DND-41 (cell line): ENCODE data around the gene CBX4.

ENCODE experiments used
- ATAC-seq: fragments of 200-7000 bp; cut with Tn5 transposase; 3 replicates; pipeline ENCODE4 v1.9.1; 2021; ENCODE audit warnings: low read depth; ENCODE audit not compliant: insufficient read depth
- DNase-seq: peaks from one replicate; pipeline ENCODE4 v3.0.0-alpha.2; 2020
- H2AFZ ChIP-seq: 2 replicates; pipeline ENCODE4 v1.6.0; 2012; ENCODE audit warnings: low read depth, low read length
- H3K27ac ChIP-seq: 2 replicates; pipeline ENCODE4 v1.5.1; 2012; ENCODE audit warnings: low read length, inconsistent platforms
- H3K27me3 ChIP-seq: fragments of 200-600 bp; sonication (generic); 2 replicates; pipeline ENCODE4 v1.6.0; 2012; ENCODE audit warnings: low read length, mild to moderate bottlenecking, inconsistent platforms; ENCODE audit not compliant: insufficient read depth, poor library complexity
- H3K36me3 ChIP-seq: 2 replicates; pipeline ENCODE4 v1.5.1; 2012; ENCODE audit warnings: low read length, inconsistent platforms; ENCODE audit not compliant: insufficient read depth
- H3K4me1 ChIP-seq: 2 replicates; pipeline ENCODE4 v1.5.1; 2012; ENCODE audit warnings: mild to moderate bottlenecking, low read length; ENCODE audit not compliant: insufficient read depth
- H3K4me2 ChIP-seq: 2 replicates; pipeline ENCODE4 v1.6.0; 2012; ENCODE audit warnings: mild to moderate bottlenecking, moderate library complexity, low read length, inconsistent platforms; ENCODE audit not compliant: insufficient read depth
- H3K4me3 ChIP-seq, 2 experiments: fragments of 200-600 bp in 1 of 2; shearing (Covaris generic) in 1 of 2; 2 replicates each; pipeline ENCODE4 v1.5.1; 2012 to 2016; ENCODE audit warnings: inconsistent platforms in 2 of 2, low read length in 2 of 2, mild to moderate bottlenecking in 2 of 2, low read depth in 1 of 2, moderate library complexity in 1 of 2
- H3K79me2 ChIP-seq: 2 replicates; pipeline ENCODE4 v1.6.0; 2012; ENCODE audit warnings: low read length, inconsistent platforms; ENCODE audit not compliant: insufficient read depth
- H3K9ac ChIP-seq: 2 replicates; pipeline ENCODE4 v1.6.0; 2012; ENCODE audit warnings: low read depth, mild to moderate bottlenecking, inconsistent platforms, low read length, moderate library complexity
- H3K9me3 ChIP-seq: 2 replicates; pipeline ENCODE4 v1.5.1; 2012; ENCODE audit warnings: low read length, moderate library complexity, mild to moderate bottlenecking, inconsistent platforms; ENCODE audit not compliant: insufficient read depth, severe bottlenecking
- H4K20me1 ChIP-seq: 2 replicates; pipeline ENCODE4 v1.6.0; 2012; ENCODE audit warnings: low read length; ENCODE audit not compliant: insufficient read depth
- CTCF ChIP-seq: IDR thresholded peaks from 2 replicates; pipeline ENCODE4 v1.5.1; 2012; ENCODE audit warnings: borderline replicate concordance, low read length, moderate library complexity, mild to moderate bottlenecking; ENCODE audit not compliant: poor library complexity, severe bottlenecking; ENCODE audit errors: extremely low read depth
- EZH2 ChIP-seq: IDR thresholded peaks from 3 replicates; pipeline ENCODE4 v1.6.1; 2012; ENCODE audit warnings: borderline replicate concordance, low read depth, mild to moderate bottlenecking, moderate library complexity, low read length, inconsistent platforms; ENCODE audit not compliant: severe bottlenecking

The CBX4 gene

GRCh38 chr17:79810130-79811010 lies 28.9 kb downstream of the CBX4 start:
- DNase-seq (peak; percentile 91), ATAC-seq (peak; percentile 92)
- H3K9me3 ChIP-seq, result no peaks in the 10 kb centered on the region
- no peaks in the 10 kb centered on the region for H3K79me2 ChIP-seq
- H3K4me2 ChIP-seq, result peak overlapping the region; percentile 91
- peaks cover 49% of the 10 kb centered on the region for H3K27me3 ChIP-seq
- H3K36me3 ChIP-seq, result no peaks in the 10 kb centered on the region
- H4K20me1 ChIP-seq, result no peaks in the 10 kb centered on the region
- H3K4me3 ChIP-seq, result peak overlapping the region in 1 of 2 experiments; percentile 58; a peak in 3 of 4 replicates
- peak overlapping the region; percentile 55; the same call in 1 of the 2 replicates for H2AFZ ChIP-seq
- peak overlapping the region; percentile 57; the same call in 1 of the 2 replicates for H3K9ac ChIP-seq
- TF ChIP-seq EZH2 (no peak), CTCF (peak; percentile 1)
- peaks cover 52% of the 10 kb centered on the region for H3K4me1 ChIP-seq
- H3K27ac ChIP-seq, result peak overlapping the region; percentile 54

- Histone ChIP-seq H3K4me1 (peaks cover 59% of the 10 kb centered on the region), H3K4me2 (peak overlapping the region; percentile 51; the same call in 1 of the 2 replicates), H3K4me3 (peak overlapping the region in 1 of 2 experiments; percentile 18; a peak in 1 of 4 replicates), H3K79me2 (no peaks in the 10 kb centered on the region), H3K27me3 (peaks cover 53% of the 10 kb centered on the region), H3K36me3 (no peaks in the 10 kb centered on the region), H4K20me1 (no peaks in the 10 kb centered on the region), H2AFZ (no peak overlapping the region), H3K27ac (no peak overlapping the region), H3K9ac (no peak overlapping the region), H3K9me3 (no peaks in the 10 kb centered on the region)
- no peak for DNase-seq
- TF ChIP-seq EZH2 (no peak), CTCF (no peak)
- no peak for ATAC-seq
These were observed 29.6 kb downstream of the CBX4 start for GRCh38 chr17:79809530-79810129.

- no peak overlapping the region for H3K9ac ChIP-seq
- H3K9me3 ChIP-seq, result no peaks in the 10 kb centered on the region
- ATAC-seq (no peak), DNase-seq (peak; percentile 39)
- H3K27me3 ChIP-seq, result peaks cover 56% of the 10 kb centered on the region
- peaks cover 59% of the 10 kb centered on the region for H3K4me1 ChIP-seq
- no peaks in the 10 kb centered on the region for H3K36me3 ChIP-seq
- TF ChIP-seq CTCF, result peak; percentile 64
- TF ChIP-seq EZH2, result no peak
- no peaks in the 10 kb centered on the region for H4K20me1 ChIP-seq
- no peak overlapping the region for H2AFZ ChIP-seq
- no peak overlapping the region for H3K4me3 ChIP-seq
- no peak overlapping the region for H3K27ac ChIP-seq
- H3K4me2 ChIP-seq, result no peak overlapping the region
- peaks cover 1% of the 10 kb centered on the region; the same call in 1 of the 2 replicates for H3K79me2 ChIP-seq
These were observed 30.3 kb downstream of the CBX4 start for GRCh38 chr17:79808763-79809529.
